Kidney (tissue), 14 donors: ENCODE results near the gene RBBP8NL. TPM values are rescaled to one million over a fixed set of nuclear protein-coding genes. Genes with fewer than 3 reads are reported as not detected.

Experiments used
- DNase-seq, 5 donors: peaks; one replicate each; pipeline ENCODE4 v3.0.0-alpha.2; 2013 to 2020
- FAIRE-seq: peaks from 2 replicates; lab custom pipeline; 2012; peaks lifted over from hg19 to GRCh38; lab: Jason Lieb, UNC
- H3K27ac ChIP-seq, 2 donors: one replicate each; pipeline ENCODE4 v1.7.0; 2013; ENCODE audit warnings: low read depth in 2 of 2, low read length in 2 of 2, inconsistent platforms in 1 of 2
- H3K27me3 ChIP-seq: one replicate; pipeline ENCODE4 v1.7.1; 2013; ENCODE audit warnings: low read length, inconsistent platforms; ENCODE audit not compliant: control insufficient read depth, insufficient read depth
- H3K36me3 ChIP-seq, 3 donors: one replicate each; pipeline versions ENCODE4 v1.7.0 to v1.7.1; 2013; ENCODE audit warnings: low read length in 3 of 3, control low read depth in 1 of 3, inconsistent platforms in 1 of 3; ENCODE audit not compliant: insufficient read depth in 3 of 3, control insufficient read depth in 2 of 3
- H3K4me1 ChIP-seq, 3 donors: one replicate each; pipeline versions ENCODE4 v1.7.0 to v1.7.1; 2013; ENCODE audit warnings: low read length in 3 of 3, inconsistent platforms in 1 of 3, low read depth in 1 of 3; ENCODE audit not compliant: control insufficient read depth in 2 of 3, insufficient read depth in 2 of 3
- H3K4me3 ChIP-seq, 3 donors: one replicate each; pipeline versions ENCODE4 v1.7.0 to v1.8.1; 2013; ENCODE audit warnings: low read length in 3 of 3, control low read depth in 1 of 3, inconsistent platforms in 1 of 3
- H3K9ac ChIP-seq, 3 donors: one replicate each; pipeline versions ENCODE4 v1.7.0 to v1.7.1; 2013; ENCODE audit warnings: low read length in 3 of 3, control low read depth in 1 of 3, inconsistent platforms in 1 of 3
- H3K9me3 ChIP-seq, 3 donors: one replicate each; pipeline versions ENCODE4 v1.7.0 to v1.7.1; 2013; ENCODE audit warnings: low read length in 3 of 3, control low read depth in 1 of 3, inconsistent platforms in 1 of 3; ENCODE audit not compliant: control insufficient read depth in 2 of 3, insufficient read depth in 1 of 3
- intact Hi-C: fragments of 100-400 bp; cut with DNase I; formaldehyde crosslinking; loops from one replicate; pipeline ENCODE4 v1.11.1; 2022
- polyA plus RNA-seq: library from polyadenylated mRNA; stranded (reverse); fragments of 350-450 nt; fragmentation: Illumina TruSeq; extraction: RNeasy Lipid Tissue Mini Kit (QIAGEN cat#74804); gene quantifications from one replicate; pipeline ENCODE4 v1.2.3, GENCODE V29; 2014; ENCODE audit warnings: low read depth, low replicate concordance; ENCODE audit not compliant: insufficient read depth
- total RNA-seq: library from RNA; stranded (reverse); fragmentation: NEBNext Ultra II Directional; extraction: Animal tissue kit (Norgen Biotek cat#: 25700); gene quantifications from one replicate; pipeline ENCODE4 v1.2.1, GENCODE V29; 2021
- TF ChIP-seq, protein P1 (sequence below): IDR thresholded peaks from 3 replicates; pipeline ENCODE4 v1.5.1; 2012; ENCODE audit warnings: mild to moderate bottlenecking, moderate library complexity, borderline replicate concordance; ENCODE audit not compliant: insufficient read depth; ENCODE audit errors: extremely low read depth
- donor health status: control.
- donor health status: control.
- donor health status: control.
- donor health status: control.
- donor health status: control.
- donor health status: DM: yes; HTN: yes; CAD: no.
- donor health status: Normal renal cell carcinoma (clear cell type).

The RBBP8NL gene
- total and polyA plus RNA-seq, 2 donors from 2014 or later = 0.13 to 1.5 TPM

DNA sequence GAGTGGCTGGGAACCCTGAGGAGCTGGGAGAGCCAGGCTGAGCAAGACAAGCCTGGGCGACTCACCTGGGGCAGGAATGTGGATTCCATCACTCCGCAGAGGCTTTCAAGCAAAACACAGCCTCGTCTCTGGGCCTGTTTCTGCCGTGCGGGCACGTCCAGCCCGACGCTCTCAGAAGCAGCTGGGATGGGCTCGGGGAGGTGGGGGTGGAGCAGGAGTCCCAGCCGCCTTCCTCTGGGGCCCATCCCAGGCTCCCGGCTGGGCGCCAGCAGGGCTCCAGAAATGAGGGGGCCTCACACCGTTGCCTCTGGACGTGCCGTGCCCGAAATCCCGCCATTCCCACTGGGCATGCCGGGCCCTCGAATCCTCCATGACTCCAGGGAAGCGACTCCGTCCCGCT lies 49.1 kb downstream of the RBBP8NL start:
- no peaks in the 10 kb centered on the region for H3K27me3 ChIP-seq
- DNase-seq (peak in 3 of 5 donors; percentile 60 to 68 (median 62)), FAIRE-seq (no peak)
- H3K27ac ChIP-seq = no peak overlapping the region
- H3K4me1 ChIP-seq = peaks cover 0 to 17% (median 14%) of the 10 kb centered on the region in 3 donors
- peaks cover 0 to 3% (median 0%) of the 10 kb centered on the region in 3 donors for H3K9me3 ChIP-seq
- no peak overlapping the region for H3K9ac ChIP-seq
- peaks cover 4 to 5% (median 4%) of the 10 kb centered on the region in 3 donors for H3K36me3 ChIP-seq
- intact Hi-C loops = loop anchor here (5.0 kb wide), 1 partner anchor 76 kb away; the partner anchor contains the start of gene ADRM1
- TF ChIP-seq, protein P1, sequence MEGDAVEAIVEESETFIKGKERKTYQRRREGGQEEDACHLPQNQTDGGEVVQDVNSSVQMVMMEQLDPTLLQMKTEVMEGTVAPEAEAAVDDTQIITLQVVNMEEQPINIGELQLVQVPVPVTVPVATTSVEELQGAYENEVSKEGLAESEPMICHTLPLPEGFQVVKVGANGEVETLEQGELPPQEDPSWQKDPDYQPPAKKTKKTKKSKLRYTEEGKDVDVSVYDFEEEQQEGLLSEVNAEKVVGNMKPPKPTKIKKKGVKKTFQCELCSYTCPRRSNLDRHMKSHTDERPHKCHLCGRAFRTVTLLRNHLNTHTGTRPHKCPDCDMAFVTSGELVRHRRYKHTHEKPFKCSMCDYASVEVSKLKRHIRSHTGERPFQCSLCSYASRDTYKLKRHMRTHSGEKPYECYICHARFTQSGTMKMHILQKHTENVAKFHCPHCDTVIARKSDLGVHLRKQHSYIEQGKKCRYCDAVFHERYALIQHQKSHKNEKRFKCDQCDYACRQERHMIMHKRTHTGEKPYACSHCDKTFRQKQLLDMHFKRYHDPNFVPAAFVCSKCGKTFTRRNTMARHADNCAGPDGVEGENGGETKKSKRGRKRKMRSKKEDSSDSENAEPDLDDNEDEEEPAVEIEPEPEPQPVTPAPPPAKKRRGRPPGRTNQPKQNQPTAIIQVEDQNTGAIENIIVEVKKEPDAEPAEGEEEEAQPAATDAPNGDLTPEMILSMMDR = no peak
- no peak overlapping the region for H3K4me3 ChIP-seq

DNA sequence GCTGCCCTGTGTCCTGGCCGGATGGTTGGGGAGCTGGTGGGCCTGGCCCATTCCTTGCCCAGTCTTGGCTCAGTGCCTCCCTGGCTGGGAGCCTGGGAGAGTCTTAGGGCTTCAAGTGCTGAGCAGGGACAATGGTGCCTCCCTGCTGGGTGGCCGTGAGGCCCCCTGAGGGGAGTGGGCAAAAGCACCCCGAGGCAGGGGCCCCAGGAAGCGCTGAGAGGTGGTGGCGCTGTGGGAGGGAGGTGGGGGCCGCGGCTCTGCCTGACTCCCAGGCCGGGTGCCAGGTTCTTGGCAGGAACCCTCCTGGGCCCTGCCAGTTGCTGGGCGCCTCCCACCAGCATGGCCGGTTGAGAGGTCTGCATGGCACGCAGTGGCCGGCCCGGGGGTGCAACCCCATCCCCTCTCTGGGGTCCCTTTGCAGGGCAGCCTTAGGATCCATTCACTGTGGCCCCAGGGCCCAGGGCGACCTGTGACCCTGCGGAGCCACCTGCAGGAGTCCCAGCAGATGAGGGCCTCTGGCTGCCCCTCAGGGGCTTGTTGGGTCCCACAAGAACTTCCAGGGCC lies 49.6 kb downstream of the RBBP8NL start:
- Histone ChIP-seq H3K9me3 (peaks cover 0 to 3% (median 0%) of the 10 kb centered on the region in 3 donors), H3K4me1 (peaks cover 0 to 17% (median 14%) of the 10 kb centered on the region in 3 donors), H3K36me3 (peaks cover 4 to 5% (median 4%) of the 10 kb centered on the region in 3 donors), H3K27ac (no peak overlapping the region), H3K9ac (no peak overlapping the region), H3K27me3 (no peaks in the 10 kb centered on the region), H3K4me3 (no peak overlapping the region)
- DNase-seq (peak in 1 of 5 donors; percentile 56), FAIRE-seq (no peak)
- TF ChIP-seq, protein P1 = no peak
- intact Hi-C loops = loop anchor here (5.0 kb wide), 1 partner anchor 75 kb away; the partner anchor contains the start of gene ADRM1

DNA sequence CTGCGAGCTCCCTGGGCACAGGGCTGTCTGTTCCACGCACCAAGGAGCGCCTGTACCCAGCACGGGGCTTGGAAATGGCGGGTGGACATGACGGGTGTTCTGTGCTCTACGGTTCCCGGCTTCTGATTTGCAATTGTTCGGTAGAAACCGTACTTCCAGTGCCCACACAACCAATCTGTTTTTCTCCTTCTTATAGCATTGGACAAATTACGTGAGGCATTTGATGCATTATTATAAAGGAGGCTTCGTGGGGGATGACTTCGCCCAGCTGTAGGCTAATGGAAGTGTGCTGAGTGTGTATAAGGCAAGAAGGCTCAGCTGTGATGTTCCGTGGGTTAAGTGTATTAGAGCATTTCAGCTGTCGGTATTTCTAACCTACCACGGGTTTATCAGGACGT lies 50.3 kb downstream of the RBBP8NL start:
- peaks cover 0 to 2% (median 0%) of the 10 kb centered on the region in 3 donors for H3K9me3 ChIP-seq
- H3K4me1 ChIP-seq = peaks cover 0 to 14% (median 11%) of the 10 kb centered on the region in 3 donors
- no peak overlapping the region for H3K9ac ChIP-seq
- no peak overlapping the region for H3K27ac ChIP-seq
- H3K27me3 ChIP-seq = no peaks in the 10 kb centered on the region
- no peak overlapping the region for H3K4me3 ChIP-seq
- DNase-seq (no peak), FAIRE-seq (no peak)
- TF ChIP-seq, protein P1 = no peak
- intact Hi-C loops = loop anchor here (5.0 kb wide), 1 partner anchor 75 kb away; the partner anchor contains the start of gene ADRM1
- peaks cover 3% of the 10 kb centered on the region in 3 donors for H3K36me3 ChIP-seq
